K562 (cell line): ENCODE measurements around the gene BIRC3. TPM values are rescaled to one million over a fixed set of nuclear protein-coding genes. Genes with fewer than 3 reads are reported as not detected.

Experiments
- CBX2 ChIP-seq: fragments of 200-600 bp; sonication (generic); IDR thresholded peaks from one replicate; pipeline ENCODE4 v1.6.1; 2012; ENCODE audit warnings: mild to moderate bottlenecking, low read length, inconsistent platforms; ENCODE audit not compliant: insufficient read depth, poor library complexity, severe bottlenecking
- CHCHD3 ChIP-seq: fragments of 250-450 bp; sonication (Bioruptor Pico); IDR thresholded peaks from 2 replicates; pipeline ENCODE4 v2.1.2; 2022; ENCODE audit warnings: mild to moderate bottlenecking
- CHD1 ChIP-seq: fragments of 200-600 bp; sonication (generic); IDR thresholded peaks from one replicate; pipeline ENCODE4 v1.6.1; 2012; ENCODE audit warnings: mild to moderate bottlenecking, moderate library complexity, low read length, inconsistent platforms
- ELF4 ChIP-seq: fragments of 450-650 bp; formaldehyde crosslinking; IDR thresholded peaks from 2 replicates; pipeline ENCODE4 v1.4.0; 2022; ENCODE audit warnings: missing genetic modification characterization
- FOXK2 ChIP-seq, 2 experiments: fragments of 450-650 bp; IDR thresholded peaks in 1 of 2; conservative IDR thresholded peaks in 1 of 2; 2 replicates each; pipeline ENCODE4 v1.6.1; 2016; ENCODE audit warnings: low read depth in 2 of 2, mild to moderate bottlenecking in 1 of 2
- HDAC1 ChIP-seq, 2 experiments: fragments of 450-650 bp; IDR thresholded peaks; 2 replicates each; pipeline ENCODE4 v1.6.1; 2016 to 2017; ENCODE audit warnings: inconsistent platforms in 1 of 2, mild to moderate bottlenecking in 1 of 2, moderate library complexity in 1 of 2
- REST ChIP-seq, 2 experiments: fragments of 450-650 bp; formaldehyde crosslinking in 1 of 2; IDR thresholded peaks; 2 replicates each; pipeline versions ENCODE4 v1.4.0 to v1.6.1; 2014 to 2020; ENCODE audit warnings: mild to moderate bottlenecking in 2 of 2, borderline replicate concordance in 1 of 2, low read depth in 1 of 2
- RFX5 ChIP-seq: IDR thresholded peaks from 2 replicates; pipeline ENCODE4 v1.6.1; 2011; ENCODE audit warnings: low read depth, mild to moderate bottlenecking, improper control_type of control experiment, low read length
- SMC3 ChIP-seq: conservative IDR thresholded peaks from 2 replicates; pipeline ENCODE4 v1.6.1; 2011; ENCODE audit warnings: low read depth, low read length, improper control_type of control experiment; ENCODE audit not compliant: insufficient read depth
- SREBF1 ChIP-seq: fragments of 150-350 bp; IDR thresholded peaks from 2 replicates; pipeline ENCODE4 v1.6.1; 2014; ENCODE audit warnings: antibody characterized with exemption, low read depth, low read length, borderline replicate concordance
- SRSF1 ChIP-seq: fragments of 200-400 bp; formaldehyde crosslinking; IDR thresholded peaks from 2 replicates; pipeline ENCODE4 v1.6.1; 2017; ENCODE audit warnings: mild to moderate bottlenecking, low read depth, low read length, moderate library complexity
- TAF1 ChIP-seq: IDR thresholded peaks from 2 replicates; pipeline ENCODE4 v1.6.1; 2011; ENCODE audit warnings: mild to moderate bottlenecking, low read length, moderate library complexity; ENCODE audit not compliant: insufficient read depth, control insufficient read depth, severe bottlenecking; ENCODE audit errors: extremely low read depth
- ZNF133 ChIP-seq: fragments of 250-450 bp; sonication (Bioruptor Pico); IDR thresholded peaks from 2 replicates; pipeline ENCODE4 v1.4.0; 2020; ENCODE audit warnings: mild to moderate bottlenecking
- polyA plus RNA-seq, 8 experiments: library from polyadenylated mRNA; depleted of rRNA in 4 of 8; stranded (reverse) in 5 of 8; unstranded in 3 of 8; fragments of >200 nt; fragmentation: Nextera tagmentation in 2 of 8; fragmentation: Illumina TruSeq in 1 of 8; extraction: Ambion mirVana in 2 of 8; extraction: Trizol in 1 of 8; gene quantifications; 2 replicates each; pipeline versions ENCODE4 v1.2.1 to v1.2.3, GENCODE V29; 2011 to 2014; ENCODE audit warnings: inconsistent platforms in 1 of 8, missing spikeins in 1 of 8
- total RNA-seq, 7 experiments: library from RNA; depleted of rRNA in 6 of 7; stranded (reverse); fragments of >200 nt in 6 of 7; fragmentation: Illumina TruSeq in 2 of 7; extraction: Trizol in 2 of 7; gene quantifications; 2 replicates each; pipeline versions ENCODE4 v1.2.1 to v1.2.3, GENCODE V29; 2011 to 2021; ENCODE audit warnings: low replicate concordance in 1 of 7

The BIRC3 gene
- total and polyA plus RNA-seq, 9 of the 15 experiments (the other 6 are each of a cell fraction or from before 2014, with no cell fraction given): 0.08 to 0.42 (median 0.18) TPM

GRCh38 chr11:102317099-102317767 is at the start of gene BIRC3 (continued):
- TF ChIP-seq REST (IDR thresholded peaks at IDR 0.05; ENCODE audit: borderline replicate concordance): no peak
- TF ChIP-seq REST (CRISPR knock-in tag; IDR thresholded peaks at IDR 0.05; ENCODE audit: low read depth): no peak
- TF ChIP-seq SRSF1: no peak
- no peak for TF ChIP-seq TAF1
- TF ChIP-seq HDAC1 (IDR thresholded peaks at IDR 0.05): peak in 1 of 2 experiments; percentile 72; a peak in 2 of 4 replicates
- no peak for TF ChIP-seq RFX5
- no peak for TF ChIP-seq SMC3
- TF ChIP-seq CHD1: no peak
- no peak for TF ChIP-seq SREBF1
- TF ChIP-seq CHCHD3 (CRISPR knock-in tag): no peak
- TF ChIP-seq ELF4 (CRISPR knock-in tag): no peak
- no peak for TF ChIP-seq ZNF133
- TF ChIP-seq FOXK2 (conservative IDR thresholded peaks at IDR 0.05 in 1 of 2, IDR thresholded peaks at IDR 0.05 in 1 of 2; ENCODE audit: low read depth in 2 of 2): no peak; a peak in 1 of 4 replicates
- TF ChIP-seq CBX2: no peak
